Activated CD8-positive, alpha-beta memory T cell treated with anti-CD3 and anti-CD28 coated beads for 48 hours (primary cell): ENCODE measurements around the gene CD164L2.
"Not testable (repeated sequence)": the region's sequence is repeated elsewhere in the genome, so short reads cannot be mapped to it uniquely, and the experiment has no call there.

Experiments
- DNase-seq, 3 experiments: peaks; one replicate each; pipeline ENCODE4 v3.0.0-alpha.2; 2020; ENCODE audit warnings: low read depth in 2 of 3, low spot score in 2 of 3

Gene CD164L2

GRCh38 chr1:27405598-27406361 lies 22.6 kb upstream of the CD164L2 start:
- not testable (repeated sequence) for DNase-seq

GRCh38 chr1:27405074-27405473 lies 21.9 kb upstream of the CD164L2 start:
- no peak for DNase-seq

- no peak for DNase-seq
Observed at GRCh38 chr1:27403931-27404330, 20.8 kb upstream of the CD164L2 start.

GRCh38 chr1:27403065-27403726 lies 20.1 kb upstream of the CD164L2 start:
- no peak for DNase-seq

- DNase-seq, result no peak
Observed at GRCh38 chr1:27402349-27402754, 19.2 kb upstream of the CD164L2 start.

- DNase-seq, result no peak
Observed at GRCh38 chr1:27400963-27401341, 17.8 kb upstream of the CD164L2 start.

GRCh38 chr1:27400082-27400962 lies 17.2 kb upstream of the CD164L2 start:
- DNase-seq, result no peak

GRCh38 chr1:27399251-27400025 lies 16.3 kb upstream of the CD164L2 start:
- no peak for DNase-seq

- no peak for DNase-seq
Observed at GRCh38 chr1:27398405-27399149, 15.4 kb upstream of the CD164L2 start.

- no peak for DNase-seq
Observed at GRCh38 chr1:27397749-27398148, 14.6 kb upstream of the CD164L2 start.

- no peak for DNase-seq
Observed at GRCh38 chr1:27397110-27397509, 14.0 kb upstream of the CD164L2 start.

- DNase-seq, result peak; percentile 52 to 69 (median 60)
Observed at GRCh38 chr1:27395441-27396195, 12.5 kb upstream of the CD164L2 start.

- no peak for DNase-seq
Observed at GRCh38 chr1:27394925-27395324, 11.8 kb upstream of the CD164L2 start.

GRCh38 chr1:27394282-27394658 lies 11.1 kb upstream of the CD164L2 start:
- DNase-seq, result no peak

GRCh38 chr1:27393641-27394281 lies 10.6 kb upstream of the CD164L2 start:
- DNase-seq, result no peak

- no peak for DNase-seq
Observed at GRCh38 chr1:27392778-27393635, 9.9 kb upstream of the CD164L2 start.

- peak; percentile 90 to 92 (median 92) for DNase-seq
Observed at GRCh38 chr1:27392096-27392777, 9.1 kb upstream of the CD164L2 start, which contains the start of gene GPR3. Gene GPR3, plus strand, starts transcription at chr1:27392622. Its CDS starts 1,177 bp downstream, at chr1:27393799.
